GM18867 (cell line): ENCODE data around the gene GLI2.

Experiments
- ATAC-seq: cut with Tn5 transposase; IDR thresholded peaks from one replicate; pipeline ENCODE4 v1.9.1; 2021; ENCODE audit warnings: mild to moderate bottlenecking, moderate library complexity; ENCODE audit not compliant: unreplicated experiment

The GLI2 gene

DNA sequence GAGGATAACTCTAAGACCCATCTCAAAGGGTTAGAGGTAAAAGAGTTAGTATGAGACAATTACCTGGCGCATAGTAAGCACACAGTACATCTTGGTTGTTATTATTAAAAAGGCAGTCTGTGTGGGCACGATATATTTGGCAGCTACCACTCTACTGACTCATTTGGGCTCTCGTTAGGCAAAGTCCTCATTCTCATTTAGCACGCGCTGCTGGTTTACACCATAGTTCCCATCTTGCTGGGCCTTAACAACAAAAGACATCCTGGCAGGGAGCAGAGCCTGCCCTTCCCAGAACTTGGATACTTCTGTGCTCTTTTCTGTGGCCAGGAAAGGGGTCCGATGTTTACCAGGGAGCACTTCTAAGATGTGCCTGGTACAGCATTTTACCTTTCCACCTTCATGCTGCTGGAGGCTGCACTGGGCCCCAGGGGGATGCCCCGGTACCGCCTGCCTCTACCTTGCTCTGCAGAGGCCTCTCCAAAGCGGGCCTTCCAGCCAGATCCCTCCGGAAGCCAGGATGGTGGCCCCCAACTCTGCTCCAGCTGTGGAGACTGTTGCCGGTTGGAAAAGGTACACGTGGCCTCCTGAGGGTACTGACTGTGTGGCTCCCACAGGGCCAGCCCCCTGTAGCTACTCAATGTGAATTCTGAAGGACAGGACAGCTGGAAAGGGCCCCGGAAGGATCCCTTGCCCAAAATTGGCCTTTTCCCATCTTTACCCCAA, 15.0 kb downstream of the GLI2 start:
- no peak for ATAC-seq

DNA sequence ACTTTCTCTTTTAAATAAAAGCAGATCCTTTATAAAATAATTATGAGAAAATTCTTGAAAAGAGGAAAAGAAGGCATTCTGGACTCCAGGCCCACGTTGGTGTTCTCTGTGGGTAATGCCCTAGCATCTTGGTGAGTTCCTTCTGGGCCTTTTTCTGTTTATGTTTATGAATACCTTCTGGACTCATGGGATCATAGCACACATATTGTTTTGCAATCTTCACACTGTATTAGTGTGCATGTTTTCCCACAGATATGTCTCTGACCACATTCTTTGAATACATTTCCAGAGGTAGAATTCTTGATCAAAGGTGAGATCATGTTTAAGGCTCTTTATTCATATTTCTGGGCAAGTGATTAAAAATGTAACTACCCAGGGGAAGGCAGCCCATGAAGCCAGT, 15.9 kb downstream of the GLI2 start:
- no peak for ATAC-seq

DNA sequence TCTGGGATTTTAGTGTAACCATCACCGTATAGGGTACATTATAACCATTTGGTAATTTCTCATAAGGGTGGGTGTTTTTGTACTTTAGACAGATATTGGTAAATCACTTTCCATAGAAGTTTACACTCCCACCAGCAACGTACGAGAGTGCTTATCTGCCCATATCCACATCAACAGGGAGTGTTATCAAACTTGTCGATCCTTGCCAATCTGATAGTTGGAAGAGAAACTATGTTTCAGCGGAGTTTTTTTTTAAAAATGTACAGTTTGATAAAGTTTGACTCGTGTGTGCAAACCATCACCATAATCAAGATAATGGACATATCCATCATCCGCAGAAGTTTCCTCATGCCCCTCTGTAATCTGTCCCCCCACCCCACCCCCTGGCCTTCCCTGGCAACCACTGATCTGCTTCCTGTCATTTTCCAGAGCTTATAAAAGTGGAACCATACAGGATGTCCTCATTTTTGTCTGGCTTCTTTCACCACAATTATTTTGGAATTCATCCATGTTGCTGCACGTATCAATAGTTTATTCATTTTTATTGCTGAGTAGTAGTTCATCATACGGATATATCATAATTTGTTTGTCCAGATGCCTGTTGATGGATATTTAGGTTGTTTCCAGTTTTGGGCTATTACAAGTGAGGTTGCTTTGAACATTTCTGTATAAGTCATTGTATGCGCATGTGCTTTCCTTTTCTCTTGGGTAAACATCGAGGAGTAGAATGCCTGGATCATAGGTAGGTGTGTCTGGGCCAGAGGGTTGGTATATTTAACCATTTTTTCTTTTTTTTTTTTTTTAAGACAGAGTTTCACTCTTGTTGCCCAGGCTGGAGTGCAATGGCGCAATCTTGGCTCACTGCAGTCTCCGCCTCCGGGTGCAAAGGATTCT, 18.6 kb downstream of the GLI2 start:
- no peak for ATAC-seq

DNA sequence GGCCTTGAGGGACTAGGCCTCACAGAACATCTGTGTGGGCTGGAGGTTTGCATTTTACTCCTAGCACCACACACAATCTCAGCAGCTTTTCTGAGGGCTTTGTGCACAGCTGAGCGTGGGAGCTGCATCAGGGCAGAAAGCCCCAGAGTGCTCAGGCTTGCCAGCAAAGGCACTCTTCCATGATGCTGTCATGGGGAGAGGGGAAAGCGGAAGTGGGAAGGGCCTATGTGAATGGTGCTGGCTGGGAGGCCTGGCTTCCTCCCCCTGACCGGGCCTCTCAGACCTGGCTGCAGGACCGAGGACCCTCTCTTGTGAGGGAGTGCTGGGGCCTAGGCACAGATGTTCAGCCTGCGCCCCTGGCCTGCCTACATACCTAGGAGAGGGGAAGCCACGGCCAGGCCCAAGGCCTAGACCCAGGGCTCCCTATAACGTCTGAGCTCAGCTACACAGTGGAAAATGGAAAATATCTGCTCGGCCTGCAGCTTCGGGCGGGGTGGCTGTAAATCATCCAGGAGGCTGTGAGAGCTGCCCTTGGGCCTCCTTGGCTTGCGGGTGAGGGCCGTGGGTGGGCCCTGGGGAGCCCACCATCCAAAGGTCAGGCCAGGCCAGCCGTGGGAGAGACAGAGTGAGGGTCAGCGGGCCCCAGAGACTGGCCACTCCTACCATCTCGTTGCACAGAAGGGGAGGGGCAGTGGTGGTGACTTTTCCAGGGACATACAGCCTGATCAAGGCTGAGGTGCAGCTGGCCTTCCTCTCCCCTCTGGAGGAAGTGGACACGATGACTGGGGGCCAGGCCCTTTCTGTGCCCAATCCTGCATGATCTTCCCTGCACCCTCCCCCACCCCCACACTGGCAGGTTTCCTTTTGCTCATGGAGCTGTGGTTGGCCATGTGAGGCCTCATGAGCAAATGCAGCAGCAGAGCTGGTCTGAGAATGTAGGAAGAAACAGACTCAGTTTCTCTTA, 22.8 kb downstream of the GLI2 start:
- no peak for ATAC-seq

DNA sequence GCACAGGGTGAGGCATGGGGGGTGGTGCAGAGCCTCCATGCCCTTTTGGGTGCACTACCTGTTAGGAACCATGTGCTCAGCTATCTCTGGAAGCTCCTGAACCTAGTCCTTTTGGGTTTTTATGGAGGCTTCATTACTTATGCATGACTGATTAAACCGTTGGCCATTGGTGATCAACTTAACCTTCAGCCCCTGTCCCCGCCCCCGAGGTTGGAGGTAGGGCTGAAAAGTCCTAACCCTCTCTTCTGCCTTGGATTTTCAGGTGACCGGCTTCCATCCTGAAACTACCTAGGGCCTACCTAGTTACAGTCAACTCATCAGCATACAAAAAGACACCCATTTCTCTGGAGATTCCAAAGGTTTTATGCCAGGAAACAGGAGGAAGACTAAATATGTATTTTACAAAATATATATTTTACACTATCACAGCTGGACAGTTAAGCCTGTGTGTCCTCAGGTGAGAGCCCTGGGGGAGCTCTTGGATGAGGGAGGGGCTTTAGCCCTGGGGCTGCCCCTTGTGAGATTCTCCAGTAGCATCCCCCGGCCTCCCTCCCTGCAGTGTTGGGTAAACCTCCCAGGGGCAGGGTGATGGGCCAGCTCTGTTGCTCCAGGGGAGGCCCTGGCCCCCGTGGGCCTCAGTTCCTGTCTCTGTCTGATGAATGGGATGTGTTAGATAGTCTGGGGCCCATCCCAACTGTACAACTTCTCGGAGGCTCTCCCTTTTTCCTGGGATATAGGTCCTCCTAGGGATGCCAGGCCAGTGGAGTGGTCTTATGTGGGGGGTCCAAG, 24.1 kb downstream of the GLI2 start:
- no peak for ATAC-seq

DNA sequence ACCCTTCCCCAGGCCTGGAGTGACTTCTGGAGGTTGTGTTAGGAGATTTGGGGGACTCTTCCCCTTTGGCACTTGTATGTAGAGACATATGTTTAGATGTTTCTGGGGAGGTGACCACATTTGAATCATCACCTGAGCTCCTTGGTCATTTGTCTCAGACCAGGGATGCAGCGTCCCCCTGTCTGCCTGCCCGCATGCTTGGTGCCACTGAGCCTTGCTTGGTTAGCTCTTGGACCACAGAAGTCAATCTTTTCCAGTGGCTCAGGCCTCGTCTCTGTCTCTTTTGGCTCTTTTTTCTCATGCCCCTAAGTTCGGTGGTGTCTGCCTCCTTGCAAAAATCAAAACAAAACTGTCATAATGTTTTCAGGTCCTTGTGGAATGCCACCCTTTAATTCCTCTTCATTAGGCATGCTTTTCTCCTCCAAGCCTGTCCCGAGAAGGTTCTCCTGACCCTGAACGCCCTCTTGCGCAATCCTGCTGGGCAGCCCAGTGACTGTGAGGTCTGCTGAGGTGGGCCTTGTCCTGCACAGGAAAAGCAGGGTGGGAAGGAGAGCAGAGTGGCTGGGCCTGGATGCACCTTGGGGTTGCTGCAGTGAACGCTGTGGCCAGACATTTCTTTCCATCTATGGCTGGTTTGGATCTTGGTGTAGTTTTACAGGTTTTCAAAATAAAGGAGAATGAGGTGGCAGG, 24.9 kb downstream of the GLI2 start:
- no peak for ATAC-seq

DNA sequence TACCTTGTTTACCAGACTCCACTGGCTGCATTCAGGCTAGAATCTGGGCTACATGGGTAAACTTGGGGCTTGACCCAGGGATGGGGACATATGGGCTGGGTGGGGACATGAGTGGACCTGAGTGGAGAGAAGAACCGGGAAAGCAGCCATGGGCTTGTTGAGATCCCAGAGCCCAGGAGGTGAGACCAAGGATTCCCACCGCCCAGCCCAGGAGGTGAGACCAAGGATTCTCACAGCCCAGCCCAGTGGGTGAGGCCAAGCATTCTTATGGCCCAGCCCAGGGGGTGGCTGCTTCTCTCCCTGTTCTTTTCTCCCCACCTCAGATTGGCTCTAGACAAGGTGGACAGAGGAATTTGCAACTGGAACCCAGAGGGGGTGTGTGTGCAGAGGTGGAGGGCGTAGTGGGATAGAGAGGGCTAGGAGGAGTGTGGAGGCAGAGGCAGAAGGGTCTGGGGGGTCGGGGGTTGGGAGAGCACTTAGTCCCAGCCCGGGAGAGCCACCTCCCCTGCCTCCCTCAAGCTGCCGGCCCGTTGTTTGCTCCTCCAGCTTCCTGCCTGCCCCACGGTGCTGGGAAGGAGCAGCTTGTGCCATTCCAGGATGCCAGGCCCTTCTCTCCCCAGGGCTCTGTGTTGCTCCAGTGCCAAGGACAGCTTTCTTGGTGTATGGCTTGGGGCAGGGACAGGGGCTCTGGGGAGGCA, 25.6 kb downstream of the GLI2 start:
- ATAC-seq, result no peak

DNA sequence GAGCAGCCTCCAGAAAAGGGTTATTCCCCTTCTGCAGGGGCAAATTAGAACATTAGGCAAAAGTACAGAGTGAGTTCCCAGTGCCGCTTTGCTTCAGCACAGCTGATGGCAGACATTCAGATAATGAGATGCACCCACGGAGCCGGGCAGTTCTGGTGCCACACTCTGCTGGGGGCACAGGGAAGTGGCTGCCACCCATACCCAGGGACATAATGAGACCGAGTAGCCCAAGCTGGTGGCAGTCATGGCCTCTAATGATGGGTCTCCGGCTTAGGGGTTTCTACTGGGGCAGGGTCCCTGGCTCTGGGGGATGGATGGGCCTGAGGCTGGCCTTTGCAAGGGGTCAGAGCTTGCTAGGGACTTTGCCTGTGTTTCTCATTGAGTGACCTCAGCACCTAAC, 26.2 kb downstream of the GLI2 start:
- ATAC-seq, result no peak

DNA sequence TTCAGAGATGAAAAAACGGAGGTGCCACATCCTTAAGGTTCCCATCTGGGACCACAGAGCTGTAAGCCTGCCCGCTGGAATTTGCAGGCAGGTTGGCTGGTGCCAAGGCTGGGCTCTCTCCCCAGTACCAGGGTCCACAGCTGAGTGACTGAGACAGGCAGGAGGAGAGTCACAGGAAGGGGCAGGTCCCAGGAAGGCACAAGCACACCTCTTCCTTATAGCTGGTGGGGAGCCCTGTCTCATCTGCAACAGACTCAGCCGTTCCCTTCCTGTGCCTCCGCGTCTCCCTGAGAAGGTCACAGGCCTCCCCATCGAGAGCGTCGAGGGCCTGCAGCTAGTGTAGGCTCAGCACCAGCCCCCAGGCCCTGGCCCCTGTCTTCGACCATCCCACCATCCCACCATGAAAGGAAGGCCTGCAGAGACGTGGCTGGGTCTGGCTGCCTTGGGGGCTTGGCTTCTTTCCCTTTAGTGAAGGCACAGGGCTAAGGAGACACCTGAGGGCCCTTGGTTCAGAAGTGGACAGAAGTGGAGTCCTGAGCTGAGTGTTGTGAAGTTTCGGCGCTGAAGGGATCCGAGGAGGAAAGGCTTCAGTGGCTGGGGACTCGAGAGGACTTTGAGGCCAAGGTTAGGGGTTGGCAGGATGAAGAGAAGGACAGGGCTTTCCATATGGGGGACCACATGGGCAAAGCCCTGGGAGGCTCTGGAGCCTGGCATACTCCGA, 26.8 kb downstream of the GLI2 start:
- ATAC-seq, result no peak

DNA sequence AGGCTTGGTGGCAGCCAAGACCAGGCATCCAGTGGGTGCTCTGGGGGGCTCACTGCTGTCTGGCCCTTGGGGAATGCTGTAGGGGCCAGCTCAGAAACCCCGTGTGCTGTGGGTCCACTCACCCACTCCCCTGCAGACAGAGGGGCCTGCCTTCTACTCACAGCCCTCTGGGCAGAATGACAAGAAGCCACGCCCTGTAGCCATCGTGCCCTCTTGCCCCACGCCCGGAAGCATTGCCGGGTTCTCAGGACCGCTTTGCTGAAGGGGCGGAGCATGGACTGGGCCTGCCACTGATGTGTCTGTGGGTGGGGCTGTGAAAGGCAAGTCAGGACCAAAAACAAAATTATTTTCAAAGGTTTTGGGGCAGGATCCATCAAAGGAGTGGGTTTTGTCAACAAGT, 27.8 kb downstream of the GLI2 start:
- no peak for ATAC-seq

DNA sequence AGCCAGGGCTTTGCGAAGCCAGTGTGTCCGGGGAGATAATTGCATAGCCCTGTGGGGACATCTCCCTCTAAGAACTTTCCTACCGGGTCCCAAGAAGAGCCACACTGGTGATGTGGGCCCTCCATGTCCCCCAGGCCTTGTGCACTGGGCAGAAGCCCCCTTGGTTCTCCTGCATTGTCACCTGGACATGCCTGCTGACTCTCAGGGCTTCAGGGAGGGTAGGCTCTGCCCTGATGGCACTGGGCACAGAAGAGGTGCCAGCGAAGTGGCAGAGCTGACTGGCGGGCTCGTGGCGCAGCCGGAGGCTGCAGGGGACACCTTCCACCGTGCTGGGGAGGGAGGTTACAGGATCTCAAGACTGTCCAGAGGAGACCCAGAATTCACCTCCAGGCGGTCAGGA, 28.3 kb downstream of the GLI2 start:
- no peak for ATAC-seq

DNA sequence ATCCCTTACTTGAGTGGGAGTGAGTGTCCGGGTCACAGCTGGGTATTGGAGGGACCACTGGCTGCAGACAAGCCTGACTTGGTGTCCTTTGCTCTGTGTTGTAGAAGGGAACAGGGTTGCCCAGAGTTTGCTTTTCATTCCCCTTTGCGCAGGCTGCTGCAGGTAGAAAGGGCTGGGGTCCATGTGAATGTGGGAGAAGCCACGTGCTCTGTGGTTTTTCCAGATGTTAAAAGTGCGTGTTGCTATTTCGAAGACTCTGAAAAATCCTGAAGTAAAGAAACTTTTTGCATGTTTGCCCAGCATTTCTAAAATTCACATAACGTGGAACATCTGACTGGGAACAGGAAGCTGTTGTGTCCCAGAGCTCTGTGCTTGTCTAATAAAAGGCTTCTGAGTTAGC, 28.8 kb downstream of the GLI2 start:
- no peak for ATAC-seq

DNA sequence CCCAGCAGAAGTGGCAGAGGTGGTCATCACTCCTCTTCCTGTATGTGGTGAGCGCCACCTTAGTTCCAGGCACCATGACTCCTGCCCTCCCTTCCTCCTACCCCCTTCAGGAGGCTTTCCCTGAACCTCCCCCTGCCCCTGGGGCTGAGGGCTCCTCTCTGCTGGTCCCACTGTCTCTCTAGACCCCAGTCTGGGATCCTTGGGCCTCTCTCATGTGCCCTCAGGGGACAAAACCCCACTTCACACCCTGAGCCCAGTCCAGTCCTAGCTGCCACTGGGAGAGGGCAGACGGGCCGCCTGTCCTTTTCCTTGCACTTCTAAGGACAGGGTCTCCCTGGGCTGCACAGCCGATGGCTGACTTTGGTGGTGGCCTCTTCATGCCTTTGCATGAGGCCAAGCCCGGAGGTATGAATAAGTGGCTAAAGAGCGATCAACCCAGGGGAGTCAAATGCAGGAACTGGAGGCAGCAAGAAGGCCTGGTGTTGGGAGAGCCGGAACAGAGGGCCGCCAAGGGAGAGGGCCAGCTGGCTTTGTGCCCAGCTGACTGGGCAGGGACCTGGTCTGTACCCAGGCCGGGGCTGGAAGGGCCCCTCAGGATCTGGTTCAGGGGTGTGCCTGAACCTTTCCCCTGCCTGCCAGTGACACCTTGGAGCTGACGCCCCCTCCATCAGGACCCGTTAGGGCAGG, 29.5 kb downstream of the GLI2 start:
- ATAC-seq, result no peak

DNA sequence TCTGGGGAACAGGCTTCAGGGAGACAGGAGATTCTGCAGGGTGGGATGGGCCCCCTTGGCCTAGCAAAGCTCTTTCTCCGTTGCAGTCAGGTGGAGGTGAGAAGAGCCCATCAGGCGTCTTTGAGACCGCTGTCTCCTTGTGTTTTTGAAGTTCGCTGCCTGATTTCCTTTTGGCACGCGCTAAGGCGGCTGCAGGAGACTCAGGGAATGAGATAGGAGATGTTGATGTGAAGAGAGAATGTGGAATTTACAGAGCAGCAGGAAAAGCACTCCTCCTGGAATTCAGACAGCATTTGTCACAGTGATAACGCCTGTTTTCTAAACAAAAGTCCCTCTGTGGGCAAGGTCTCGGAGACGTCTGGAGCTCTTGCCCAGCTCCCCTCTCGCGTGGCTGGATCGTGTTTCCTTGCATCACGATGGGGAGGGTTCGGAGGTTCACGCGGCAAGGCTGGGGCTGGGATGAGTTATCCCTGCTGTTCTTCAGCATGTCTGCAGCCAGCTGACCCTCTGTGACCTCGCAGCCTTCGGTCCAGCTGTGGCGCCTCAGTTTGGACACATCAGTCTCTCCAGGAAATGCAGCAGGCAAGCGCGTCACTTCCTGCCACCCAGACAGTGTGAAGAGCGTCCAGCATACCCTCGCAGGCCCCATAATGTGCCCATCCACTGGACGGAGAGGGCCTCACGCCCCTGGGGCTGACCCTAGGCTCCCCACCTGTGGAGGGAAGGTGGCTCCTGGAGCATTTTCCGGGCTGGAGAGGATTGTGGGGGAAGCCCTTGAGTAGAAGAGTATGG, 30.2 kb downstream of the GLI2 start:
- ATAC-seq, result no peak

DNA sequence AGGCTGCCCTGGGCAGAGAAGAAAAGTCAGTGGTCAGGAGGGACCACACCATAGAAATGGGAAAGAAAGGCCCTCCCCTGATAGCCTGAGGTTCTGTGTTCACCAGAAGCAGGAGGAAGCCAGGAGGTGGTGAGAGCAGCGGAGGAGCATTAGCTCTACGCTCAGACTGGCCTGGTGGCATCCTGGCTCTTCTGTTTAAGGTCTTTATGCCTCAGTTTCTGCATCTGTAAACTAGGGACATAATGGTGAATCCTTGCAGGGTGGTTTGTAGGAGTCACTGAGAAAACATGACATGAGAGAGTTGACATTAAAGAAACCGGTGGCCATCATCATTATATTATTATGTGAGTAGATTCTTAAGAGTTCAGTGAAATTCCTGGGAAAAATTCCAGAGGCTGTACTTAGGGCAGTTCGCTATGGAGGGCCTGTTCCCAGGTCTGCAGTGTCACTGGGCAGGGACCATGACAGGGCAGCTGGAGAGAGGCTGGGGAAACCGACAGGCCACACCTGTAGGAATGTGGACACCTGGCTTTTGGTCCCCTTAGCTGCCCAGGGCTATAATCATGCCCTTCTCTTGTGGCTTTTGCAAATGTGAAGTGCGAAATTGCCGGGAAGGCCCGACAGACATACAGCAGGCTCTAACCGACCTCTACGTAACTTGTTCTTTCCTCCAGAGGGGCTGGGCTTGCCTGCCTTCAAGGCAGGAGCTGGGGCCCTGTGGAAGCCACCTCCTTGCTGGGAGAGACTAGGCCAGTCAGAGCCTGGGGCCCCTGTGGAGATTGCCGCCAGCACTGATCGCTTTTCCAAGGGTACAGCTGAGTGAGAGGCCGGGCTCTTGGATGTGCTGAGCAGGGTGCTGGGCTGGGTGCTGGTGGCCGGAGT, 31.0 kb downstream of the GLI2 start:
- ATAC-seq, result no peak

DNA sequence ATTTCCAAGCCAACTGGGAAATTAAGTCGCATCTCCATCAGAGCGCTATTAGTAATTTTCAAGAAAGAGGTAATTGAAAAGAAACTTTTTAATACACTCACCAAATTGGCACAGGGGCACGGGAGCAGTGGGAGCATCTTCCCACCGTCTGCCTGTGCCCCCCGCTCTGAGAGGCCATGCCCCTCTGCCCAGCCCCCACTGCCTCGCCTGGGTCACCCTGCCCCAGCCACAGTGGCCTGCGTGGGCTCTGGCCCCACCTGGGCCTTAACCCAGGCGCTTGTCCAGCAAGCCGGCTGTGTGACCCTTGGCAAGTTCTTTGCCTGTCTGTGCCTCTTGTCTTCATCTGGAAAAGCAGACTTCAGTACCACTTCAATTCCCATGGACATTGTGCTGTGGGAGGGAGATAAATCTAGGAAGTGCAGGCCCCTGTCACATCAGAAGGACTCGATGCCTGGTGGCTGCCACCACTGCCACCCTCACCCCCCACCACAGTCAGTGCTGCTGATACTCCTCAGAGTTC, 31.9 kb downstream of the GLI2 start:
- ATAC-seq, result no peak
